Activated naive CD4-positive, alpha-beta T cell treated with anti-CD3 and anti-CD28 coated beads, Interleukin-2, amount 50 U/mL, for 24 hours (primary cell): ENCODE results near the gene FAM43A.

Source experiments
- H3K27ac Mint-ChIP-seq: one replicate; pipeline ENCODE4 v1.8.0; 2021; ENCODE audit warnings: mild to moderate bottlenecking, mixed read lengths
- H3K27me3 Mint-ChIP-seq: one replicate; pipeline ENCODE4 v1.8.0; 2021; ENCODE audit warnings: mixed read lengths
- H3K36me3 Mint-ChIP-seq: one replicate; pipeline ENCODE4 v1.8.0; 2021; ENCODE audit warnings: mixed read lengths
- H3K4me1 Mint-ChIP-seq: one replicate; pipeline ENCODE4 v1.8.0; 2021; ENCODE audit warnings: mixed read lengths
- H3K4me3 Mint-ChIP-seq: one replicate; pipeline ENCODE4 v1.8.0; 2021; ENCODE audit warnings: mild to moderate bottlenecking, mixed read lengths
- H3K9me3 Mint-ChIP-seq: one replicate; pipeline ENCODE4 v1.8.0; 2021; ENCODE audit warnings: mixed read lengths

Gene FAM43A

GRCh38 chr3:194686816-194687637 is 1.3 kb downstream of the FAM43A start:
- H3K27ac Mint-ChIP-seq = no peak overlapping the region
- no peaks in the 10 kb centered on the region for H3K9me3 Mint-ChIP-seq
- H3K4me1 Mint-ChIP-seq = peaks cover 66% of the 10 kb centered on the region
- H3K36me3 Mint-ChIP-seq = no peaks in the 10 kb centered on the region
- H3K27me3 Mint-ChIP-seq = peaks cover 7% of the 10 kb centered on the region
- peak overlapping the region; percentile 91 for H3K4me3 Mint-ChIP-seq

DNA sequence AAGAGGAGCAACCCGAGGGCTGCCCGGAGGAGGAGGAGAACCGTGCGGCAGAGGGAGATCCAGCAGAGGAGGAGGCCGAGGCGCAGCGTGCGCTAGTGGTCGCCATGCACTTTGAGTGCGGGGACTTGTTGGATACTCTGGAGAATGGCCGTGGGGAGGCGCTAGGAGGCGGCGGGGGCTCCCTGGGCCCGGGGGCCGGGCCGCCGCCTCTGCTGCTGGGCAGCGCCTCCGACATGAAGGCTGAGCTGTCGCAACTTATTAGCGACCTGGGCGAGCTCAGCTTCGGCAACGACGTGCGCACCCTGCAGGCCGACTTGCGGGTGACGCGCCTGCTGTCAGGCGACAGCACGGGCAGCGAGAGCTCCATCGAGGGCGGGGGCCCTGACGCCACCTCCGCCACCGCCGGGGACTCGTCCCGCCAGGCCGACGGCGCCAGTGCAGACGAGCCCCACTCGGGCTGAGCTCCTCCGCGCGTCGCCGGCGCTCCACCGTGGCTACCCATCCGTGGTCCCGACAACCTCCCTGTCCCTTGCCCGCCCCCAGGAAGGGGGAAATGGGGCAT is 2.0 kb downstream of the FAM43A start:
- peaks cover 6% of the 10 kb centered on the region for H3K27me3 Mint-ChIP-seq
- peak overlapping the region; percentile 91 for H3K4me3 Mint-ChIP-seq
- H3K36me3 Mint-ChIP-seq = no peaks in the 10 kb centered on the region
- no peaks in the 10 kb centered on the region for H3K9me3 Mint-ChIP-seq
- peaks cover 60% of the 10 kb centered on the region for H3K4me1 Mint-ChIP-seq
- no peak overlapping the region for H3K27ac Mint-ChIP-seq

GRCh38 chr3:194688200-194688740 is 2.6 kb downstream of the FAM43A start:
- H3K9me3 Mint-ChIP-seq = no peaks in the 10 kb centered on the region
- peak overlapping the region; percentile 67 for H3K4me3 Mint-ChIP-seq
- peaks cover 55% of the 10 kb centered on the region for H3K4me1 Mint-ChIP-seq
- H3K27me3 Mint-ChIP-seq = peaks cover 6% of the 10 kb centered on the region
- H3K27ac Mint-ChIP-seq = no peak overlapping the region
- H3K36me3 Mint-ChIP-seq = no peaks in the 10 kb centered on the region

DNA sequence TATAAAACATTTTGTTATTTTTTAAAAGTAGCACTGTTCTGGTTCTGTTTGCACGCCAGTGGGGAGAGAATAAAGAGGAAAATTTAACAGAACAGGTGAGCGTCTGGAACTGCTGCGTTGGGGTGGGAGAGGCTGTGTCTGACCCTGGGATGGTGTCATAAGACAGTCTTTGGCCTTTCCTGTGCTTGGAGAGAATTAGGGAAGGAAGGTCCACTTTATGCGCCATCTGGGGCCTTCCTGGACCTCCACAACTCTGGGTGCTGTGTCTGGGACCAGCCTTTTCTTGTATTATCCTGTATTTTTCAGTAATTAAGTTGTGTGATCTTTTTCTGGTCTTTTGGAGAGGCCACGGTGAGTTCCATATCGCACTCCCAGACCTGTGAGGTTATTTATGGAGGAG is 3.3 kb downstream of the FAM43A start:
- H3K36me3 Mint-ChIP-seq = no peaks in the 10 kb centered on the region
- no peak overlapping the region for H3K27ac Mint-ChIP-seq
- H3K4me3 Mint-ChIP-seq = peak overlapping the region; percentile 67
- H3K4me1 Mint-ChIP-seq = peaks cover 50% of the 10 kb centered on the region
- H3K27me3 Mint-ChIP-seq = peaks cover 6% of the 10 kb centered on the region
- H3K9me3 Mint-ChIP-seq = no peaks in the 10 kb centered on the region

GRCh38 chr3:194689493-194689944 is 3.8 kb downstream of the FAM43A start:
- no peaks in the 10 kb centered on the region for H3K36me3 Mint-ChIP-seq
- H3K27ac Mint-ChIP-seq = peak overlapping the region; percentile 51
- peaks cover 45% of the 10 kb centered on the region for H3K4me1 Mint-ChIP-seq
- no peaks in the 10 kb centered on the region for H3K9me3 Mint-ChIP-seq
- H3K27me3 Mint-ChIP-seq = peaks cover 6% of the 10 kb centered on the region
- H3K4me3 Mint-ChIP-seq = peak overlapping the region; percentile 67

DNA sequence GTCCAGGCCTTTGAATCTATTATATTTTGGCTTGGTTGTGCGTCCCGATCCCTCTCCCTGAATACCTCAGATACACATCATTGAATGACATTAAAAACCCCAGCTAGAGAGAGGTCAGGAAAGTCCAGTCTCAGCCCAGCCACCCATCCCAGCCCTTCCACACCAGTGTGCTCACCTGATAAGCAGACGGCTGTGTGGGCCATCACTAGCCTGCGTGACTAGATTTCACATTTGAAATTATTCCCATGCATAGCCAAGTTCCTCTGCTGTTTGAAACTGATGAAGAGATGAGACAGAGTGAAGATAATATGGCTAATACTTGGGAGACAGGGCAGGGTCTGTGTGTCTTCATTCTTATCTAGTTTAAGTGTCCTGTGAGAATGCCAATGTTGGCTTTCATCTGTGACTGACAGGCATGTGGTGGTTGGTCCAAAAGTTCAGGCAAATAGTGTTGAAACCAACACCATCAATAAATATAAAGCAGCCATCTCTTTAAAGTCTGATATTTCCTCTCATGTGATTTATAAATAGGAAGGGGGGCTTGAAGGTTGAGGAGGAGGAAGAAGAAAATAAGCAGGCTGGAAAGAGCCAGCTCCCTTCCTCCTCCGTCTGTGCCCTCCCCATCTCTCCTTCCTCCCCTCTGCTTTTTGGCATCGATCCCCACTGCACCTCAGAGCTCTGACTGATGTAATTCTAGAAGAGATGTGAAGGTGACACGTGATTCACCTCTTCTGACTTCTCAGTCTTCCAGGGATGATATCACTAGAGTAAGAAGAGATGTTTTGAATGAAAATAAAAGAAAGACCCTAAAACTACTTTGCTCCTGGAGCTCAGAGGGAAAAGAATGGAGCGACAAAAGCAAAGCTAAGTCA is 5.1 kb downstream of the FAM43A start:
- Mint-ChIP-seq H3K4me3 (no peak overlapping the region), H3K4me1 (peaks cover 34% of the 10 kb centered on the region), H3K27me3 (peaks cover 6% of the 10 kb centered on the region), H3K27ac (peak overlapping the region; percentile 9), H3K36me3 (no peaks in the 10 kb centered on the region), H3K9me3 (no peaks in the 10 kb centered on the region)

DNA sequence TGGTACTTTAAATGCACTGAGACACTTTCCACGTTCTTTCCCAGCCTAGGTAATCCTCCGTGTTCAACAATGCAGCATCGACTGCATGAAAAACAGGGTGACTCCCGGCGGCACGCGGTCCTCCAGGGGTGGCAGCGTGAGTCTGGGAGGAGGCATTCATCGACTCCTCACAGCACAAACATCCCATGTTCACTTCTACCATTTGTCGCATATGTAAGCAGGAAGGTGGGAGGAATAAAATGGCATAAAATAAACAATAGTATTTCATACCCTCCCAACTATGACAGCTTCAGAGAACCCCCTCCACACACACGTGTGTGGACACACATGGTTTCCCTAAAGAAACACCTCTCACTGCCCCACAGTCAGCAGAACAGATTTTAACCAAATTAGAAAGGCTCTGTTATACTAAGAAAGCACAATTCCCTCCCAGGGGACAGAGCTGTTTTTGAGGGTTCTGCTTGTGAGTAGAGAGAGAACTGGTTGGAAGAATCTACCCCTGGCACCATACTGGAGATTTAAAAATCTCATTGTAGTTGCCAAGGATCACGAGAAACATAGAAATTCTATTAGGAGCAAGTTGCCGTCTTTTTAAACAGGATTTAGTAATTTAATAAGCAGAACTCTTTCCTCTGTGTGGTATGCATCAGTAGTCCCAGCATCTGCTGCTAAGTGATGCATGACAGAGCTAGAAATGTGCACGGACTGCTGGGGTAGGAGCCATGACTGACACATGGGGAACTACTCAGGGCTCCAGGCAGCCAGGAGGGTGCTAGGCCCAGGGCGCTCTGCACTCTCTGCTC is 6.0 kb downstream of the FAM43A start:
- Mint-ChIP-seq H3K27ac (no peak overlapping the region), H3K36me3 (no peaks in the 10 kb centered on the region), H3K9me3 (no peaks in the 10 kb centered on the region), H3K4me3 (no peak overlapping the region), H3K27me3 (peaks cover 4% of the 10 kb centered on the region), H3K4me1 (peaks cover 28% of the 10 kb centered on the region)

GRCh38 chr3:194696702-194697101 is 11.0 kb downstream of the FAM43A start:
- Mint-ChIP-seq H3K36me3 (no peaks in the 10 kb centered on the region), H3K27ac (no peak overlapping the region), H3K4me1 (no peaks in the 10 kb centered on the region), H3K27me3 (no peaks in the 10 kb centered on the region), H3K4me3 (no peak overlapping the region), H3K9me3 (no peaks in the 10 kb centered on the region)

- Mint-ChIP-seq H3K9me3 (no peaks in the 10 kb centered on the region), H3K4me1 (no peaks in the 10 kb centered on the region), H3K4me3 (no peak overlapping the region), H3K27ac (no peak overlapping the region), H3K27me3 (peaks cover 3% of the 10 kb centered on the region), H3K36me3 (no peaks in the 10 kb centered on the region)
These were observed 16.9 kb downstream of the FAM43A start for GRCh38 chr3:194702545-194702944.

- no peak overlapping the region for H3K27ac Mint-ChIP-seq
- H3K4me1 Mint-ChIP-seq = no peaks in the 10 kb centered on the region
- H3K9me3 Mint-ChIP-seq = no peaks in the 10 kb centered on the region
- no peaks in the 10 kb centered on the region for H3K36me3 Mint-ChIP-seq
- H3K4me3 Mint-ChIP-seq = no peak overlapping the region
- H3K27me3 Mint-ChIP-seq = peaks cover 3% of the 10 kb centered on the region
These were observed 19.5 kb downstream of the FAM43A start for GRCh38 chr3:194705227-194705626.

DNA sequence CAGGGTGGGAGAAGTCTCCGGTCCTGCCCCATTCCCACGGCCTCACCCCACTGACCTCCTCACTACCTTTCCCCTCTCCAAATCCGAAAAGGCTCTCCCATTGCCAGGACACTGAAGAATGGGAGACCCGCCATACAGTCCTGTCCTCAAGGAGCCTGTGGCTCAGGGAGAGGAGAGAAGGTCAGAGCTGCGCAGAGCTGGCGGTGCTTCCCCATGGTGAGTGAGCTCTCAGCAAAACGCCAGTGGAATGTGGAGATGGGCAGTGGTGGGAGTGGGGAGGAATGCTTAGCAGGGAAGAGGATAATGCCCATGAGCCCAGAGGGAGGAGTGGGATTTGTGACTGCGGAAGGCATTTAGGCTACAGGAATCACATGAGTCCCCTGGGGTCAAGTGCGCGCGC is 20.1 kb downstream of the FAM43A start:
- no peak overlapping the region for H3K4me3 Mint-ChIP-seq
- H3K4me1 Mint-ChIP-seq = no peaks in the 10 kb centered on the region
- H3K27me3 Mint-ChIP-seq = peaks cover 3% of the 10 kb centered on the region
- no peaks in the 10 kb centered on the region for H3K36me3 Mint-ChIP-seq
- no peaks in the 10 kb centered on the region for H3K9me3 Mint-ChIP-seq
- H3K27ac Mint-ChIP-seq = no peak overlapping the region

DNA sequence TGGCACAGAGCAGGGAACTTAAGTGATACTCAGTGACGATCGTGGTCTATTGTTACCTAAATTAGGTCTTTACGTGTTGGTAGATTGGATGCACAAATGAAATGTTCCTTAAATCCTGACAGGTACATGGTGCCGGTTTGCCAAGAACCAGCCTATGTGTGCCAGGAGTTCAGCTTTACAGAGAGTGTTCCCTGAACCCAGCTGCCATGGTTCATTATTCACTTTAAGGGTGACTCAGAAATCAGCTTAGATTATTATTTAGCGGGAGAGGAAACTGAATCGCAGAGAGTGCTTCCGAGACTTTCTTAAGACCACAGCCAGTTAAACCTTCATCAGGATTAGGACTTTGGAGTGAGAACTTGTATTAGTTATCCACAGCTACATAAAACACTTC is 21.5 kb downstream of the FAM43A start:
- Mint-ChIP-seq H3K4me3 (no peak overlapping the region), H3K9me3 (no peaks in the 10 kb centered on the region), H3K36me3 (no peaks in the 10 kb centered on the region), H3K27me3 (peaks cover 3% of the 10 kb centered on the region), H3K27ac (no peak overlapping the region), H3K4me1 (no peaks in the 10 kb centered on the region)

GRCh38 chr3:194711286-194711685 is 25.6 kb downstream of the FAM43A start:
- Mint-ChIP-seq H3K4me3 (no peak overlapping the region), H3K27ac (no peak overlapping the region), H3K9me3 (no peaks in the 10 kb centered on the region), H3K27me3 (no peaks in the 10 kb centered on the region), H3K36me3 (no peaks in the 10 kb centered on the region), H3K4me1 (no peaks in the 10 kb centered on the region)

DNA sequence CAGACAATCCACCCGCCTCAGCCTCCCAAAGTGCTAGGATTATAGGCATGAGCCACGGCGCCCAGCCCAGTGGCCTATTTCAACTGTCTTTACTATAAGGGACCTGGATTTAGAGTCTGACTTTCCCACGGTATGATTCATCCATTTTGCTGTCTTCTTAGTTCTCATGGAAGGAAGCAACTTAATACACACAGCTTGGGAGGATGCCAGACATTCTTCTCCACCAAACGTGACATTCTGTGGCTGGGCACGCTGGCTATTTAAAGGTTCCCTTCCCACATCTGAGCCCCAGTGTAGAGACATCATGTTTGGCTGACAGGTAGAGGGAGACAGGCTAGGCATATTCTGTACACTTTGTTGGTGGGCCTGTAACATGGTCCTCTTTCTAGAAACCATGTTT is 26.2 kb downstream of the FAM43A start:
- no peaks in the 10 kb centered on the region for H3K4me1 Mint-ChIP-seq
- no peak overlapping the region for H3K4me3 Mint-ChIP-seq
- no peaks in the 10 kb centered on the region for H3K9me3 Mint-ChIP-seq
- H3K27ac Mint-ChIP-seq = no peak overlapping the region
- no peaks in the 10 kb centered on the region for H3K27me3 Mint-ChIP-seq
- H3K36me3 Mint-ChIP-seq = no peaks in the 10 kb centered on the region
